ENCODE measurements around the gene TSPAN32. TPM values are rescaled to one million over a fixed set of nuclear protein-coding genes. Genes with fewer than 3 reads are reported as not detected.

The TSPAN32 gene
- total RNA-seq, 1 experiment from 2014 or later: not detected

DNA sequence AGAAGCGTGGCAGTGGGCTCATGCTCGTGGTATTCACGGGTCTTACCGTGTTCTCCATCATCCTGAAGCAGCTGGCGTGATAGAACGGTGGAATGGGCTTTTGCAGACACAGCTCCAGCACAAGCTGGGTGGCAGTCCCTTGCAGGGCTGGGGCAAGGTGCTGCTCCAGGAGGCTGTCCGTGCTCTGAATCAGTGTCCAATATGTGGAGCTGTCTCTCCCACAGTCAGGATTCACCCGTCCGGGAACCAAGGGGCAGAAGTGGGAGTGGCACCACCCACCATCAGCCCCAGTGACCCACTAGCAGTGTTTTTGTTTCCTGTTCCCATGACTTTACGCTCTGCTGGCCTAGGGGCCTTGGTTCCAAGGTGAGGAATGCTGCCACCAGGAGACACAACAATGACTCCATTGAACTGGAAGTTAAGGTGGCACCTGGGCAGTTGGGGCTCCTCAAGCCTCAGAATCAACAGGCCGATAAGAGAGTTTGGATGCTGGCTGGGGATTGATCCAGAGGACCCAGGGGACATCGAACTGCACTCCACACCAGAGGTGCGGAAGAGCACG lies 58.3 kb downstream of the TSPAN32 start (continued):
- TF ChIP-seq ZNF274 (IDR thresholded peaks at IDR 0.05; ENCODE audit: low read depth, low read length): no peak
- TF ChIP-seq, protein P1, sequence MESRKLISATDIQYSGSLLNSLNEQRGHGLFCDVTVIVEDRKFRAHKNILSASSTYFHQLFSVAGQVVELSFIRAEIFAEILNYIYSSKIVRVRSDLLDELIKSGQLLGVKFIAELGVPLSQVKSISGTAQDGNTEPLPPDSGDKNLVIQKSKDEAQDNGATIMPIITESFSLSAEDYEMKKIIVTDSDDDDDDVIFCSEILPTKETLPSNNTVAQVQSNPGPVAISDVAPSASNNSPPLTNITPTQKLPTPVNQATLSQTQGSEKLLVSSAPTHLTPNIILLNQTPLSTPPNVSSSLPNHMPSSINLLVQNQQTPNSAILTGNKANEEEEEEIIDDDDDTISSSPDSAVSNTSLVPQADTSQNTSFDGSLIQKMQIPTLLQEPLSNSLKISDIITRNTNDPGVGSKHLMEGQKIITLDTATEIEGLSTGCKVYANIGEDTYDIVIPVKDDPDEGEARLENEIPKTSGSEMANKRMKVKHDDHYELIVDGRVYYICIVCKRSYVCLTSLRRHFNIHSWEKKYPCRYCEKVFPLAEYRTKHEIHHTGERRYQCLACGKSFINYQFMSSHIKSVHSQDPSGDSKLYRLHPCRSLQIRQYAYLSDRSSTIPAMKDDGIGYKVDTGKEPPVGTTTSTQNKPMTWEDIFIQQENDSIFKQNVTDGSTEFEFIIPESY (IDR thresholded peaks at IDR 0.05; ENCODE audit: extremely low read depth, insufficient replicate concordance, low read length): no peak
- TF ChIP-seq RAD21 (IDR thresholded peaks at IDR 0.05; ENCODE audit: low read depth): no peak

DNA sequence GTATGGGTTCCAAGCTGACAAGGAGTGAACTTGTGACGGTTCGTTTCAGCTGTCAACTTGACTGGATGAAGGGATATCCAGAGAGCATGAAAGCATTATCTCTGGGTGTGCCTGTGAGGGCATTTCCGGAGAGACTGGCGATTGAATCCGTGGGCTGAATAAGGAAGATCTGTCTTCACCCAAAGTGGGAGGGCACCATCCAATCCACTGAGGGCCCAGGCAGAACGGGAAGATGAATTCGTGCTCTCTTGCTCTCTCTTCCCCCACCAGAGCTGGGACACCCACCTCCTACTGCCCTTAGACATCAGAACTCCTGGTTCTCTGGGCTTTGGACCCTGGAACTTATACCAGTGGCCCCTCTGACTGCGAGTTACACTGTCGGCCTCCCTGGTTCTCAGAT lies 59.8 kb downstream of the TSPAN32 start:
- Histone ChIP-seq H3K79me2 (ENCODE audit: insufficient read depth, low read length) (no peaks in the 10 kb centered on the region), H3K4me3 (replicated peaks in 1 of 2; ENCODE audit: low read depth in 1 of 2, low read length in 2 of 2) (no peak overlapping the region), H3K4me1 (ENCODE audit: control insufficient read depth in 1 of 2, insufficient read depth in 2 of 2, low read length in 2 of 2) (peaks cover 0 to 3% of the 10 kb centered on the region in 2 experiments; a peak in 1 of 4 replicates), H3K9me3 (ENCODE audit: control insufficient read depth in 1 of 2, insufficient read depth in 1 of 2, low read depth in 1 of 2, low read length in 2 of 2) (no peaks in the 10 kb centered on the region), H4K20me1 (ENCODE audit: insufficient read depth) (no peaks in the 10 kb centered on the region), H3K4me2 (ENCODE audit: low read length) (no peak overlapping the region), H2AFZ (ENCODE audit: low read depth, low read length, poor library complexity, severe bottlenecking) (no peak overlapping the region), H3K27ac (ENCODE audit: low read depth, low read length) (no peak overlapping the region), H3K36me3 (ENCODE audit: control insufficient read depth in 1 of 2, insufficient read depth in 2 of 2, low read length in 2 of 2) (no peaks in the 10 kb centered on the region), H3K9ac (ENCODE audit: low read length) (no peak overlapping the region), H3K9me2 (ENCODE audit: insufficient read depth) (no peaks in the 10 kb centered on the region), H3K27me3 (ENCODE audit: insufficient read depth, low read length) (no peaks in the 10 kb centered on the region)
- CTCF ChIA-PET: no interaction called here
- DNase-seq (ENCODE audit: low read depth, low spot score) (no peak), ATAC-seq (no peak)
- RAD21 ChIA-PET (ENCODE audit: low non-redundant PET in 1 of 2, low total read pairs in 2 of 2, uncharacterized antibody in 2 of 2, unreplicated experiment in 2 of 2): no interaction called here
- no peak for TF ChIP-seq SP1 (IDR thresholded peaks at IDR 0.05; ENCODE audit: low read depth)
- no peak for TF ChIP-seq POLR2A (IDR thresholded peaks at IDR 0.05; ENCODE audit: borderline replicate concordance, extremely low read depth, insufficient read depth, insufficient read length)
- TF ChIP-seq YY1 (IDR thresholded peaks at IDR 0.05; ENCODE audit: extremely low read depth, insufficient replicate concordance, low read depth, low read length): no peak
- TF ChIP-seq, protein P1 (IDR thresholded peaks at IDR 0.05; ENCODE audit: extremely low read depth, insufficient replicate concordance, low read length): no peak
- TF ChIP-seq SIN3A (IDR thresholded peaks at IDR 0.05; ENCODE audit: low read depth): no peak
- TF ChIP-seq, protein P2, sequence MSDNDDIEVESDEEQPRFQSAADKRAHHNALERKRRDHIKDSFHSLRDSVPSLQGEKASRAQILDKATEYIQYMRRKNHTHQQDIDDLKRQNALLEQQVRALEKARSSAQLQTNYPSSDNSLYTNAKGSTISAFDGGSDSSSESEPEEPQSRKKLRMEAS (IDR thresholded peaks at IDR 0.05): no peak
- TF ChIP-seq SRF (IDR thresholded peaks at IDR 0.05; ENCODE audit: low read depth): no peak
- no peak for TF ChIP-seq TCF7L2 (IDR thresholded peaks at IDR 0.05; ENCODE audit: borderline replicate concordance, extremely low read depth, insufficient read depth, insufficient read length)
- TF ChIP-seq EZH2 (IDR thresholded peaks at IDR 0.05): no peak
- no peak for TF ChIP-seq EZH2phosphoT487 (IDR thresholded peaks at IDR 0.05; ENCODE audit: borderline replicate concordance)
- no peak for TF ChIP-seq FOSL1 (IDR thresholded peaks at IDR 0.05; ENCODE audit: low read depth)
- no peak for TF ChIP-seq ELF1 (IDR thresholded peaks at IDR 0.05; ENCODE audit: borderline replicate concordance, low read depth)
- TF ChIP-seq RAD21 (IDR thresholded peaks at IDR 0.05; ENCODE audit: low read depth): no peak
- POLR2A ChIA-PET: interaction anchor here (0.6 kb wide), 1 partner anchor 16 kb away, joined by 3 read pairs; the partner anchor contains the start of gene CD81
- BruUV-seq (replicated peaks): no TSS peak
- intact Hi-C loops (cut with micrococcal nuclease): no loop called here

All from HCT116 (cell line).